ENCODE measurements around the gene GUCY2D.

GUCY2D gene

DNA sequence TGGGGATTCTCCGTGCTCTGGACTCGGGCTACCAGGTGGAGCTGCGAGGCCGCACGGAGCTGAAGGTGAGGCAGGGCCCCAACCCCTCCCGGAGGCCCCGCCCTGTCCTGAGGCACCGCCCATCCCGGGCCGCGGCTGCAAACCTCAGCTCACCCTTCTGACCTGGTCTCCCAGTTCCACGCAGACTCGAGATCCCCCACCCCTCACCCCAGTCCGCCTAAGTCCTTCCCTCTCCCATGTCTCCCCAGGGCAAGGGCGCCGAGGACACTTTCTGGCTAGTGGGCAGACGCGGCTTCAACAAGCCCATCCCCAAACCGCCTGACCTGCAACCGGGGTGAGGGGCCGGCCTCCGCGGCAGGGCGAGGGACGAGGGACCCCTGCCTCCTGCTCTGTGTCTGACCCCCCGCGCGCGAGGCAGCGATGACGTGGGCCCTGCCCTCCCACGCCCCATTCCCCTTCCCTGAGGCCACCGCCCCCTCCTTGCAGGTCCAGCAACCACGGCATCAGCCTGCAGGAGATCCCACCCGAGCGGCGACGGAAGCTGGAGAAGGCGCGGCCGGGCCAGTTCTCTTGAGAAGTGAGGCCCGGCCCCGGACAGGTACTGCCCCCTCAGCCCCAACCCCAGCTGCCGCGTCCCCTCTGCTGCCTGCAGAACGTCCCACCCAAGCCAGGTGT lies 13.7 kb downstream of the GUCY2D start:
- no peak for TF ChIP-seq CTCF (IDR thresholded peaks at IDR 0.05; ENCODE audit: control insufficient read depth, insufficient read depth, low read depth, low read length, missing control alignments)
- DNase-seq (ENCODE audit: low read depth) = no peak
- peak overlapping the region; percentile 22 for H3K4me3 ChIP-seq (ENCODE audit: control insufficient read depth, low read depth, low read length)

- no peak overlapping the region; the same call in 1 of the 2 replicates for H3K4me3 ChIP-seq (ENCODE audit: control insufficient read depth, low read depth, low read length)
- peak; percentile 51 for TF ChIP-seq CTCF (IDR thresholded peaks at IDR 0.05; ENCODE audit: control insufficient read depth, insufficient read depth, low read depth, low read length, missing control alignments)
- no peak for DNase-seq (ENCODE audit: low read depth)
Measured at GRCh38 chr17:8016632-8017424, 14.4 kb downstream of the GUCY2D start.

DNA sequence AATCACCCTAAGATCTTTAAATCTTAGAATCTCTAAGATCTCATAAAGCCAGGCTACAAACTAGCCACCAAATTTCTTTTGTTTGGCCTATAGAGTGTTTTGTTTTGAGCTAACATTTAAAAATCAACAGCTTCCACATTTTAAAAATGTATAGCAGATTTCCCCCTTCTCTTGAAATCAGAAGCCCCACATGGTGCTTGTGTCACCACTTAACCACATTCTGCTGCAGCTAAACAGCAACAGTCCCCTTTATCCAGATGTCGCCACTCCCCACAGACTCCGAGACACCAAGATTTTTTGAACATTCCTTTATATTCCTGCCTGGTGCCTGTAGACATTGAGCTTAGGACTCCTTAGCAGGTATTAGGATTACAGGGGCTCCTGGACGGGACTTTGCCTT lies 16.0 kb downstream of the GUCY2D start:
- TF ChIP-seq CTCF (IDR thresholded peaks at IDR 0.05; ENCODE audit: control insufficient read depth, insufficient read depth, low read depth, low read length, missing control alignments) = no peak
- no peak overlapping the region for H3K4me3 ChIP-seq (ENCODE audit: control insufficient read depth, low read depth, low read length)
- DNase-seq (ENCODE audit: low read depth) = no peak

DNA sequence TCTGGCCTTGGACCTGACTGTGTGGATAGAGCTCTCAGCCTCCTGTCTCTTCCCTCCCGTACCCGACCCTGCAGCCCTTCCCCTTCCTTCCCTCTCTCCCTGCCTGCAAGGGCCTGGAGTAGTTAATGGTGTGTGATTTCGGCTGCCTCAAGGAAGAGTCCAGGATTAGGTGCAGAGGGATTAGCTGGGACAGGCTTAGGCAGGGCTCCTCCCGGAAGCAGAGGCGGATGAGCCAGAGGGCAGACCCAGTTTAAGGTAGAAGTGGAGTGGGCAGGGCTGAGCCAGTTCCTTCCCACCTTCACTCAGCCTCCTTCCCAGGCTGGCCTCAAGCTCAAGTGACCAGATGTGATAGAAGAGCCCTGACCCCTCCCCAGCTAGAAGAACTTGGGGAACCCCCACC lies 16.8 kb downstream of the GUCY2D start:
- DNase-seq (ENCODE audit: low read depth) = no peak
- no peak overlapping the region for H3K4me3 ChIP-seq (ENCODE audit: control insufficient read depth, low read depth, low read length)
- no peak for TF ChIP-seq CTCF (IDR thresholded peaks at IDR 0.05; ENCODE audit: control insufficient read depth, insufficient read depth, low read depth, low read length, missing control alignments)

DNA sequence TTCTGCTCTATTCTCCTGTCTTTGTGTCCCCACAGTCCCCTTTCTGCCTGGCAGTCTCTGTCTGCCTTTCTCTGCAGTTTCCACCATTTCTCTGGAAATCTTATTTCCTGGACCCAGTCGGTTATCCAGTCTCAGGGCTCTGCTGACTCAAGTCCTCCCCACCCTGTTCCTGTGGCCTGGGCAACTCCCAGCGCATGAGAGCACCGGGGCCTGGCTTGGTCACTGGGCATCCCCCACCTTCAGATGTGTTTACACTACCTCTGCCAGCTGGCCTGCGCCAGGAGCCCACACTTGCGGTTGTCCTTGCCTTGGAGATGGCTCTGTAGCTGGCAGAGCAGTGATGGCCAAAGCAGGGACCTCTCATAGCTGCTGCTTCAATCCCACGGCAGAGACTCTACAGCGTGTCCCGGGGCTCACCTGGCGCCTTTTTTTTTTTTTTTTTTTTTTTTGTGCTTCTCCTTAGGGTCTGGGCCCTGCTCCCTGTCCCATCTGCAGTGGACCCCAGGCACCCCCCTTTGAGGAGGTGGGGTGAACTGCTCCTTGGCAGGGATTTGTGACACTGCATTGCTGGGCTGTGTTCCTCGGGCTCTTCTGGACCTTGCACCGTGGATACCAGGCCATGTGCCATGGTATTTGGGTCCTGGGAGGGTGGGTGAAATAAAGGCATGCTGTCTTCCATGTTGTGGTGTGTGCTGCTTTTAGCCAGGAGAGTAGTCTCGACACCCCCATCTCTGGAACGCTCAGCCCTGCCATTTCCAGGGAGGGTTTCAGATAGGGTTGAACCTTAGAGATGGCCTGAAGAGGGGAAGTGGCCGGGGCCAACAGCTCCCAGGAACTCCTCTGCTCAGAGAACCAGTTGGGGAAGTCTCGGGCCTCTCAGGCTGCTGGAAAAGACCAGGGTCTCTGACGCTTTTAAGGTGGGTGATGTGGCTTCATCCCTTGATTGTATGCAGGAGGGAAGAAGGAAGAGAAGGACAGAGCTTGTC lies 17.5 kb downstream of the GUCY2D start:
- TF ChIP-seq CTCF (IDR thresholded peaks at IDR 0.05; ENCODE audit: control insufficient read depth, insufficient read depth, low read depth, low read length, missing control alignments) = no peak
- H3K4me3 ChIP-seq (ENCODE audit: control insufficient read depth, low read depth, low read length) = no peak overlapping the region
- DNase-seq (ENCODE audit: low read depth) = no peak
